H9 (cell line): ENCODE data around the gene DUS1L. TPM values are rescaled to one million over a fixed set of nuclear protein-coding genes. Genes with fewer than 3 reads are reported as not detected.

Experiments used
- DNase-seq: peaks from one replicate; pipeline ENCODE4 v3.0.0-alpha.2; 2017
- H2AFZ ChIP-seq: one replicate; pipeline ENCODE4 v1.6.1; 2013; ENCODE audit warnings: mild to moderate bottlenecking, low read length, control low read depth, moderate library complexity
- H2AK5ac ChIP-seq: 2 replicates; pipeline ENCODE4 v1.6.1; 2013; ENCODE audit warnings: low read length, control low read depth, mixed read lengths; ENCODE audit not compliant: insufficient read length
- H2BK120ac ChIP-seq: one replicate; pipeline ENCODE4 v1.6.1; 2013; ENCODE audit warnings: low read depth, mild to moderate bottlenecking, low read length, control low read depth, inconsistent platforms; ENCODE audit not compliant: poor library complexity, severe bottlenecking
- H2BK12ac ChIP-seq: 2 replicates; pipeline ENCODE4 v1.6.1; 2013; ENCODE audit warnings: low read length, control low read depth, mixed read lengths, low read depth; ENCODE audit not compliant: insufficient read length
- H2BK15ac ChIP-seq: 2 replicates; pipeline ENCODE4 v1.6.1; 2013; ENCODE audit warnings: low read depth, low read length, control low read depth
- H2BK20ac ChIP-seq: one replicate; pipeline ENCODE4 v1.6.1; 2013; ENCODE audit warnings: low read depth, mild to moderate bottlenecking, low read length, control low read depth, inconsistent platforms; ENCODE audit not compliant: poor library complexity, severe bottlenecking
- H2BK5ac ChIP-seq: 2 replicates; pipeline ENCODE4 v1.6.1; 2013; ENCODE audit warnings: low read length, control low read depth, mixed read lengths; ENCODE audit not compliant: insufficient read length
- H3K14ac ChIP-seq: 2 replicates; pipeline ENCODE4 v1.6.1; 2013; ENCODE audit warnings: low read length, control low read depth; ENCODE audit not compliant: insufficient read depth
- H3K18ac ChIP-seq: 2 replicates; pipeline ENCODE4 v1.6.1; 2013; ENCODE audit warnings: low read depth, mild to moderate bottlenecking, mixed read lengths, low read length, control low read depth; ENCODE audit not compliant: insufficient read length
- H3K23ac ChIP-seq: 2 replicates; pipeline ENCODE4 v1.6.1; 2013; ENCODE audit warnings: low read length, control low read depth, mixed read lengths, low read depth; ENCODE audit not compliant: insufficient read length
- H3K23me2 ChIP-seq: 2 replicates; pipeline ENCODE4 v1.6.1; 2013; ENCODE audit warnings: low read depth, mild to moderate bottlenecking, mixed read lengths, low read length, control low read depth; ENCODE audit not compliant: insufficient read length, poor library complexity, severe bottlenecking
- H3K27ac ChIP-seq: 2 replicates; pipeline ENCODE4 v1.5.1; 2013; ENCODE audit warnings: low read length, control low read depth, mixed read lengths, low read depth; ENCODE audit not compliant: insufficient read length
- H3K27me3 ChIP-seq: 2 replicates; pipeline ENCODE4 v1.6.1; 2013; ENCODE audit warnings: low read length, control low read depth, inconsistent platforms; ENCODE audit not compliant: insufficient read depth
- H3K4ac ChIP-seq: 2 replicates; pipeline ENCODE4 v1.6.1; 2013; ENCODE audit warnings: low read depth, mild to moderate bottlenecking, control low read depth, inconsistent platforms, low read length, moderate library complexity
- H3K4me1 ChIP-seq: 2 replicates; pipeline ENCODE4 v1.6.1; 2013; ENCODE audit warnings: low read length, control low read depth, inconsistent platforms; ENCODE audit not compliant: insufficient read depth
- H3K4me2 ChIP-seq: 2 replicates; pipeline ENCODE4 v1.6.1; 2013; ENCODE audit warnings: low read length, control low read depth, mixed read lengths; ENCODE audit not compliant: insufficient read length, insufficient read depth
- H3K56ac ChIP-seq: 2 replicates; pipeline ENCODE4 v1.6.1; 2013; ENCODE audit warnings: low read depth, mild to moderate bottlenecking, mixed read lengths, low read length, control low read depth; ENCODE audit not compliant: insufficient read length
- H3K79me1 ChIP-seq: 2 replicates; pipeline ENCODE4 v1.6.1; 2013; ENCODE audit warnings: low read depth, mild to moderate bottlenecking, moderate library complexity, low read length, control low read depth, inconsistent platforms; ENCODE audit not compliant: insufficient read depth, poor library complexity, severe bottlenecking
- H3K79me2 ChIP-seq: 2 replicates; pipeline ENCODE4 v1.6.1; 2013; ENCODE audit warnings: low read length, control low read depth, inconsistent platforms; ENCODE audit not compliant: insufficient read depth
- H3K9ac ChIP-seq: 2 replicates; pipeline ENCODE4 v1.6.1; 2013; ENCODE audit warnings: low read length, control low read depth, mixed read lengths; ENCODE audit not compliant: insufficient read length; ENCODE audit errors: extremely low read depth
- H3K9me3 ChIP-seq: one replicate; pipeline ENCODE4 v1.6.1; 2013; ENCODE audit warnings: low read depth, low read length, inconsistent platforms; ENCODE audit not compliant: control insufficient read depth
- H3T11ph ChIP-seq: one replicate; pipeline ENCODE4 v1.6.1; 2013; ENCODE audit warnings: mild to moderate bottlenecking, low read length, control low read depth, inconsistent platforms
- H4K20me1 ChIP-seq: one replicate; pipeline ENCODE4 v1.6.1; 2013; ENCODE audit not compliant: control insufficient read depth, insufficient read length, insufficient read depth
- H4K5ac ChIP-seq: 2 replicates; pipeline ENCODE4 v1.6.1; 2013; ENCODE audit warnings: low read depth, mild to moderate bottlenecking, mixed read lengths, low read length, control low read depth; ENCODE audit not compliant: insufficient read length
- H4K8ac ChIP-seq: replicated peaks from 2 replicates; pipeline ENCODE4 v1.6.1; 2013; ENCODE audit warnings: low read length, control low read depth, mixed read lengths, low read depth; ENCODE audit not compliant: insufficient read length
- H4K91ac ChIP-seq: 2 replicates; pipeline ENCODE4 v1.6.1; 2013; ENCODE audit warnings: low read depth, mild to moderate bottlenecking, moderate library complexity, mixed read lengths, low read length, control low read depth; ENCODE audit not compliant: insufficient read length
- H3K27ac Mint-ChIP-seq, 3 experiments: 2 replicates in 2 of 3; 3 replicates in 1 of 3; pipeline ENCODE4 v1.8.0; 2020 to 2021; ENCODE audit warnings: mixed read lengths in 3 of 3, mild to moderate bottlenecking in 1 of 3, moderate library complexity in 1 of 3
- H3K27me3 Mint-ChIP-seq: 2 replicates; pipeline ENCODE4 v1.8.0; 2021; ENCODE audit warnings: low read depth, mild to moderate bottlenecking, moderate library complexity, mixed read lengths
- H3K36me3 Mint-ChIP-seq, 3 experiments: 2 replicates in 2 of 3; 3 replicates in 1 of 3; pipeline ENCODE4 v1.8.0; 2020 to 2021; ENCODE audit warnings: low read depth in 3 of 3, mixed read lengths in 3 of 3; ENCODE audit not compliant: insufficient read depth in 1 of 3
- H3K4me1 Mint-ChIP-seq, 2 experiments: 2 replicates each; pipeline ENCODE4 v1.8.0; 2020; ENCODE audit warnings: mixed read lengths in 2 of 2
- H3K4me3 Mint-ChIP-seq, 2 experiments: 2 replicates in 1 of 2; 3 replicates in 1 of 2; pipeline ENCODE4 v1.8.0; 2020 to 2021; ENCODE audit warnings: mild to moderate bottlenecking in 2 of 2, mixed read lengths in 2 of 2, moderate library complexity in 1 of 2
- H3K9me3 Mint-ChIP-seq, 2 experiments: 2 replicates in 1 of 2; 3 replicates in 1 of 2; pipeline ENCODE4 v1.8.0; 2020; ENCODE audit warnings: mild to moderate bottlenecking in 2 of 2, mixed read lengths in 2 of 2, moderate library complexity in 1 of 2
- WGBS: extraction: QIAGEN DNeasy Blood & Tissue Kit; methylation state at CpG from one replicate; pipeline ENCODE4 v1.1.7; 2013; ENCODE audit warnings: missing lambda C conversion rate, low lambda C conversion rate, mixed read lengths; ENCODE audit not compliant: insufficient read length; ENCODE audit errors: extremely low coverage; 5-methylcytosine and 5-hydroxymethylcytosine counted together
- total RNA-seq: library from RNA; stranded (reverse); gene quantifications from 2 replicates; pipeline ENCODE4 v1.2.1, GENCODE V29; 2021
- TF ChIP-seq, protein P1 (sequence below): fragments of 200-600 bp; sonication (generic); conservative IDR thresholded peaks from 3 replicates; pipeline ENCODE4 v1.8.0; 2021; ENCODE audit warnings: antibody characterized with exemption, mild to moderate bottlenecking

DUS1L gene
- total RNA-seq, 1 experiment from 2014 or later = 103 TPM

GRCh38 chr17:82085031-82085861, 19.6 kb upstream of the DUS1L start:
- DNase-seq = no peak
- H4K20me1 ChIP-seq = no peaks in the 10 kb centered on the region
- H3K56ac ChIP-seq = no peak overlapping the region
- WGBS = no CpG with 5 or more reads among the region's 49 CpGs
- H3K27ac ChIP-seq = no peak overlapping the region
- no peak overlapping the region for H3K23ac ChIP-seq
- no peaks in the 10 kb centered on the region for H3K23me2 ChIP-seq
- no peak overlapping the region for H4K91ac ChIP-seq
- no peak overlapping the region for H3K18ac ChIP-seq
- no peak overlapping the region for H2BK20ac ChIP-seq
- peaks cover 18 to 79% (median 62%) of the 10 kb centered on the region in 3 experiments; a peak in 6 of 7 replicates for H3K36me3 Mint-ChIP-seq
- H3K79me2 ChIP-seq = no peaks in the 10 kb centered on the region
- no peaks in the 10 kb centered on the region for H3K9me3 ChIP-seq
- no peak overlapping the region for H2BK12ac ChIP-seq
- H3K79me1 ChIP-seq = no peaks in the 10 kb centered on the region
- H3K4me2 ChIP-seq = no peak overlapping the region
- no peak overlapping the region for H3K27ac Mint-ChIP-seq
- H3K14ac ChIP-seq = no peak overlapping the region; the same call in 1 of the 2 replicates
- no peak overlapping the region for H4K5ac ChIP-seq
- no peaks in the 10 kb centered on the region for H3K4me1 Mint-ChIP-seq
- no peak overlapping the region for H2BK120ac ChIP-seq
- no peaks in the 10 kb centered on the region for H3K9me3 Mint-ChIP-seq
- no peaks in the 10 kb centered on the region for H3K27me3 ChIP-seq
- no peak overlapping the region for H3T11ph ChIP-seq
- H3K9ac ChIP-seq = no peak overlapping the region
- no peak overlapping the region for H4K8ac ChIP-seq
- H3K27me3 Mint-ChIP-seq = no peaks in the 10 kb centered on the region
- no peak overlapping the region for H3K4ac ChIP-seq
- H2BK5ac ChIP-seq = no peak overlapping the region
- H2AFZ ChIP-seq = no peak overlapping the region
- TF ChIP-seq, protein P1, sequence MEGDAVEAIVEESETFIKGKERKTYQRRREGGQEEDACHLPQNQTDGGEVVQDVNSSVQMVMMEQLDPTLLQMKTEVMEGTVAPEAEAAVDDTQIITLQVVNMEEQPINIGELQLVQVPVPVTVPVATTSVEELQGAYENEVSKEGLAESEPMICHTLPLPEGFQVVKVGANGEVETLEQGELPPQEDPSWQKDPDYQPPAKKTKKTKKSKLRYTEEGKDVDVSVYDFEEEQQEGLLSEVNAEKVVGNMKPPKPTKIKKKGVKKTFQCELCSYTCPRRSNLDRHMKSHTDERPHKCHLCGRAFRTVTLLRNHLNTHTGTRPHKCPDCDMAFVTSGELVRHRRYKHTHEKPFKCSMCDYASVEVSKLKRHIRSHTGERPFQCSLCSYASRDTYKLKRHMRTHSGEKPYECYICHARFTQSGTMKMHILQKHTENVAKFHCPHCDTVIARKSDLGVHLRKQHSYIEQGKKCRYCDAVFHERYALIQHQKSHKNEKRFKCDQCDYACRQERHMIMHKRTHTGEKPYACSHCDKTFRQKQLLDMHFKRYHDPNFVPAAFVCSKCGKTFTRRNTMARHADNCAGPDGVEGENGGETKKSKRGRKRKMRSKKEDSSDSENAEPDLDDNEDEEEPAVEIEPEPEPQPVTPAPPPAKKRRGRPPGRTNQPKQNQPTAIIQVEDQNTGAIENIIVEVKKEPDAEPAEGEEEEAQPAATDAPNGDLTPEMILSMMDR = no peak
- H2BK15ac ChIP-seq = no peak overlapping the region
- no peaks in the 10 kb centered on the region for H3K4me1 ChIP-seq
- H3K4me3 Mint-ChIP-seq = no peak overlapping the region
- H2AK5ac ChIP-seq = no peak overlapping the region
